Mesothelial cell of epicardium (in vitro differentiated cells): ENCODE measurements around the gene GNG3. TPM values are rescaled to one million over a fixed set of nuclear protein-coding genes. Genes with fewer than 3 reads are reported as not detected.

Experiments
- DNase-seq, 2 experiments: peaks; one replicate each; pipeline ENCODE4 v3.0.0; 2021; ENCODE audit warnings: low spot score in 2 of 2; ENCODE audit not compliant: unreplicated experiment in 2 of 2
- H3K27ac Mint-ChIP-seq: 2 replicates; pipeline ENCODE4 v1.8.0; 2021; ENCODE audit warnings: mixed read lengths
- H3K27me3 Mint-ChIP-seq: 2 replicates; pipeline ENCODE4 v1.8.0; 2021; ENCODE audit warnings: low read depth, mixed read lengths
- H3K36me3 Mint-ChIP-seq: 2 replicates; pipeline ENCODE4 v1.8.0; 2021; ENCODE audit warnings: mixed read lengths
- H3K4me1 Mint-ChIP-seq: 2 replicates; pipeline ENCODE4 v1.8.0; 2021; ENCODE audit warnings: mixed read lengths
- H3K4me3 Mint-ChIP-seq: 2 replicates; pipeline ENCODE4 v1.8.0; 2021; ENCODE audit warnings: mild to moderate bottlenecking, moderate library complexity, mixed read lengths
- H3K9me3 Mint-ChIP-seq: 2 replicates; pipeline ENCODE4 v1.8.0; 2021; ENCODE audit warnings: mixed read lengths
- total RNA-seq: library from RNA; stranded (reverse); gene quantifications from 3 replicates; pipeline ENCODE4 v1.2.1, GENCODE V29; 2021
- TF ChIP-seq, protein P1 (sequence below): fragments of 200-600 bp; sonication (generic); IDR thresholded peaks from one replicate; pipeline ENCODE4 v1.5.0; 2021; ENCODE audit warnings: antibody characterized with exemption; ENCODE audit not compliant: unreplicated experiment

GNG3 gene
- total RNA-seq, 1 donor from 2014 or later: 1.5 TPM

DNA sequence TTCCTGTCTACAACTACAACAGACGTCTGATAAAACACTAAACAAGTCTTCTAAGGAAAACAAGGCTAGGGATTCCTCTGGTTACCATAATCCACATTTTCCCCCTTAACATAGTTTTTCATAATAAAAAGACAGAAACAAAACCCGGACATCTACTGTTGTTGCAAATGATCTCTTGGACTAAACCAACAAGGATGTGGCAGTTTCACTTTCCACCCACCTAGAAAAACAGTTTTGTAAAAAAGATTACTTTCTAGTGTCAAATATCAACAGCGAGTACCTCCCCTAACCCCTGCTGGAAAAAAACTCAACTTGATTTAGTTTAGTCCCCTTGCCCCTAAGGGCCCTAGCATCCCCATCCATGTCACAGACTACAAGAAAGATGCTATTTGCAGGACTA, 5.4 kb downstream of the GNG3 start:
- no peak overlapping the region for H3K4me3 Mint-ChIP-seq
- no peaks in the 10 kb centered on the region for H3K27me3 Mint-ChIP-seq
- H3K4me1 Mint-ChIP-seq: peaks cover 21% of the 10 kb centered on the region
- H3K9me3 Mint-ChIP-seq: no peaks in the 10 kb centered on the region
- H3K36me3 Mint-ChIP-seq: peaks cover 33% of the 10 kb centered on the region
- TF ChIP-seq, protein P1, sequence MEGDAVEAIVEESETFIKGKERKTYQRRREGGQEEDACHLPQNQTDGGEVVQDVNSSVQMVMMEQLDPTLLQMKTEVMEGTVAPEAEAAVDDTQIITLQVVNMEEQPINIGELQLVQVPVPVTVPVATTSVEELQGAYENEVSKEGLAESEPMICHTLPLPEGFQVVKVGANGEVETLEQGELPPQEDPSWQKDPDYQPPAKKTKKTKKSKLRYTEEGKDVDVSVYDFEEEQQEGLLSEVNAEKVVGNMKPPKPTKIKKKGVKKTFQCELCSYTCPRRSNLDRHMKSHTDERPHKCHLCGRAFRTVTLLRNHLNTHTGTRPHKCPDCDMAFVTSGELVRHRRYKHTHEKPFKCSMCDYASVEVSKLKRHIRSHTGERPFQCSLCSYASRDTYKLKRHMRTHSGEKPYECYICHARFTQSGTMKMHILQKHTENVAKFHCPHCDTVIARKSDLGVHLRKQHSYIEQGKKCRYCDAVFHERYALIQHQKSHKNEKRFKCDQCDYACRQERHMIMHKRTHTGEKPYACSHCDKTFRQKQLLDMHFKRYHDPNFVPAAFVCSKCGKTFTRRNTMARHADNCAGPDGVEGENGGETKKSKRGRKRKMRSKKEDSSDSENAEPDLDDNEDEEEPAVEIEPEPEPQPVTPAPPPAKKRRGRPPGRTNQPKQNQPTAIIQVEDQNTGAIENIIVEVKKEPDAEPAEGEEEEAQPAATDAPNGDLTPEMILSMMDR: no peak
- H3K27ac Mint-ChIP-seq: peak overlapping the region; percentile 40
- no peak for DNase-seq

DNA sequence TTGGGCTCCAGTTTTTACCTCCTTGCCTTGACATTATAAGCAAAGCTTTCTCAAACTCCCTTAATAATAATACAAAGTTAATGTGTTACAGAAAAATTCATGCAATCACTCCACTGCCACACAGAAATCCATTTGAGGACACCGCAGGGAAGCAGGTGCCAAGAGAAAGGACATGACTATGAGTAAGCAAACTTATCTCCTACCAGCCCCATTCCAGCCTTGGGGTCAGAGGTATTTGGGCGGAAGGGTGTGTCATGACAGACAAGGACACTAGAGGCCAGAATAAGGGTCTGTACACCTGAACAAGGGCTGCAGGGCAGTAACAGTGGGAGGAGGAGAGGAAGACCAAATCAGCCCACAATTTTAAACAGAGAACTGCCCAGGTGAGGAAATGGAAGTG, 5.9 kb downstream of the GNG3 start:
- Mint-ChIP-seq H3K4me3 (no peak overlapping the region), H3K27me3 (no peaks in the 10 kb centered on the region), H3K4me1 (peaks cover 16% of the 10 kb centered on the region), H3K27ac (peak overlapping the region; percentile 40), H3K9me3 (no peaks in the 10 kb centered on the region), H3K36me3 (peaks cover 38% of the 10 kb centered on the region)
- TF ChIP-seq, protein P1: no peak
- DNase-seq: no peak

DNA sequence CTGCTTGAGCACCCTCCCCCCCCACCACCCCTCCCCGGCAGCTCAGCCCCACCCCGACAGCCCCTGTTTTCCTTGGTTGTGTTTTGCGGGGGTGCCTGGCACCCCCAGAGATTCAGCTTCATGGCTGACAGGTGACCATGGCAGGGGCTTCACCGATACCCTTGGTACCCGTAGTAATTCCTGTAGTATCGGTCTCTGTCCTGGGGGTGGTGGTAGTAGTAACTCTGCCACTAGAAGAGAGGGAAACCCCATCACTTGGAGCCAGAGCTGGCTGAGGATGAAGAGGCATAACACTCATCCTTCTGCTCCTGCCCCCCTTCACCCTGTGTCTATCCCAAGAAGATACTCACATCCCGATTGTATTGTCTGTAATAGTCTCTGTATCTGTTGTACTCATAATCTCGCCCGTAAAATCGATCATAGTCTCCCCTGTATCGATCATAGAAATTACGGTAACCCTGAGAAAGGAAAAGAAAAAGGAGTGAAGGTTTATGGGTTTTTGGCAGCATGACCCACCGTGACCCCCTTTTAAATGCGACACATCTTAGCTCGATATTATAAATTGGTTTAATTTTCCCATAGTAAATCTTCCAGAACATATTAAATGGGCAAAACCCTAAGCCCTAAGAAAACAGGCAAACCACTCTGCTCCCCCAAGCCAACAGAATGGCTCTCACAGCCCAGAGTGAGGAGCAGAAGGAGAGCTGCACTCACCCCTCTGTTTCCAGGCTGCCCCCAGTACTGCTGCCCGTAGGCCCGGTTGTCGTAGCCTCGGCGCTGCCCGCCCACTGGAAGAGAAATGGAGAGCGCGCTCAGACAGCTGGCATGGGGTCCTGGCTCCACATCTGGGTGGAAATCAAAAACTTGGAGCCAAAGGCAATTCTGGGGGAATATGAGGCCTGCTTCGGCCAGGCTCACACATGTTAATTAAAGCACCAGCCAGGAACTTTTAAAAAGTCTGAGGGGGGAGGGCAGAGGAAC, 8.0 kb downstream of the GNG3 start:
- Mint-ChIP-seq H3K9me3 (no peaks in the 10 kb centered on the region), H3K27ac (no peak overlapping the region), H3K27me3 (no peaks in the 10 kb centered on the region)

DNA sequence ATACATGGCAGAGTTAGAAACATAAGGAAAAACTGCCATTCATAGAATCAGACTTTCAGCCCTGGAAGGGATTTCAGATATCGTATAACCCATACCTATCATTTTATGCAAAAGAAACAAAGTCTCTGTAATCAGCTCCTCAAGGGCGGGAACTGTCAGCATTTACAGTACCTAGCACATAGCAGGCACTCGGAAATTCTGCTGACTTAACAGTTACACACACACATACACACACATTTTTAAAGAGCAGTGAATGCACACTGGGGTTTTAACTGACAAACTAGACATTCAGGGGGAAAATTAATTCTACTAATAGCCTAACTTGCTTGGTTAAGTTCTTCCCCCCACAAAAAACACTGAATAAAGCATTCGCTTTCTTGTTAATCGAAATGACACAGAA, 8.7 kb downstream of the GNG3 start:
- Mint-ChIP-seq H3K9me3 (no peaks in the 10 kb centered on the region), H3K27ac (no peak overlapping the region), H3K4me3 (no peak overlapping the region), H3K4me1 (no peaks in the 10 kb centered on the region), H3K36me3 (peaks cover 45% of the 10 kb centered on the region), H3K27me3 (no peaks in the 10 kb centered on the region)
- TF ChIP-seq, protein P1: no peak
- DNase-seq: no peak

More for the DNA sequence above, 8.0 kb downstream of the GNG3 start:
- peaks cover 45% of the 10 kb centered on the region for H3K36me3 Mint-ChIP-seq
- no peaks in the 10 kb centered on the region for H3K4me1 Mint-ChIP-seq
- TF ChIP-seq, protein P1: no peak
- DNase-seq: no peak
- H3K4me3 Mint-ChIP-seq: no peak overlapping the region

DNA sequence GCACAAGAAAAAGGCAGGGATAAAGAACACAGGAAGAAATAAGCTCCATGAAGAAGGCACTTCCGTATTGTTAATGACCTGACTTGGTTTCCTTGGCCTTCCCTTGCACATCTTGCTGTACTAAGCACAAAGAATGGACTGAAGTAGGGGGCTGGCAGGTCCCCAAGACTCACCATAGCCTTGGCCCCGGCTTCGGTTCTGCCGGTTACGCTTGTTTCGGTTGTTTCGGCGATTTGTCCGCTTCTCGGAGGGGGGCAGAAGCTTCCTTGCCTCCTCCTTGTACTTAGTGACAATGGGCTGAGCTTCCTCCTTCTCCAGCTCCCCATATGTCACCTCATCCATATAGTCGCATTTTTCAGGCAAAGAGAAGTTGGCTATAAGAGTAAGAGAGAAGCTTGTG, 9.3 kb downstream of the GNG3 start:
- Mint-ChIP-seq H3K36me3 (peaks cover 51% of the 10 kb centered on the region), H3K4me3 (no peak overlapping the region), H3K4me1 (peaks cover under 1% of the 10 kb centered on the region), H3K27me3 (no peaks in the 10 kb centered on the region), H3K9me3 (no peaks in the 10 kb centered on the region), H3K27ac (no peak overlapping the region)
- TF ChIP-seq, protein P1: no peak
- no peak for DNase-seq
